Activated CD4-positive, CD25-positive, alpha-beta regulatory T cell (primary cell): ENCODE data around the gene DNAL4.

Source experiments
- DNase-seq, 4 experiments: peaks; one replicate each; lab custom pipeline; 2025; lab: John Stamatoyannopoulos, UW

The DNAL4 gene

DNA sequence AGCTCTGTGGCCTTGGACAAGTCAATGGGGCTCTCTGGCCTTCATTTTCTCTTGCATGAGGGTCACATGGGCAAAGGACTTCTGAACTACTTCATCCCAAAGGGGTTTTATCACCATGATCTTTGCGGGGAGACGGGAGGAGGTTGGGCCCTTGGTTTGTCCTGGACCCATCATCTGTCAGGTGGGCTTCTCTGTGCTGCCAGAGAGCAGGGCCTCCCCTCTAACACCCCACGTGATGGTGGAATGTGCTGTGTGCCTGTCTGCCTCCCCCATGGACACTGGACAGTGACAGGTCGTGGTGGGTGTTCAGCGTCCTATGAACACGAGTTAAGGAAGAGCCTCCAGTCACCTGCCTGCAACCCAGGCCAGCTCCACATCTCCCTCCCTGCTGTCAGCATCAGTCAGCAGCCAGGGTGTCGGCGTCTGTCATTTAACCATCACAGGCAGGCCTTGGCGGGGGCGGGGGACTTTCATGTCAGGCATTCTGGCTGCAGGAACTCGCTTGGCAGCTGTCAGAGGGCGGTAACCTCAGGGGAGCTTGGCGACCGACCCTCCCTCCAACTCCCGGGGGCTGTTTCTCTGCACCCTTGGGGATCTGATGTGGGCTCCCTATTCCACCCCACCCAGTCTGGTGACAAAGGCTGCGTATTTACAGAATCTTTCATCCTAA, 35.5 kb downstream of the DNAL4 start:
- peak in 3 of 4 experiments; percentile 17 to 41 (median 17) for DNase-seq

DNA sequence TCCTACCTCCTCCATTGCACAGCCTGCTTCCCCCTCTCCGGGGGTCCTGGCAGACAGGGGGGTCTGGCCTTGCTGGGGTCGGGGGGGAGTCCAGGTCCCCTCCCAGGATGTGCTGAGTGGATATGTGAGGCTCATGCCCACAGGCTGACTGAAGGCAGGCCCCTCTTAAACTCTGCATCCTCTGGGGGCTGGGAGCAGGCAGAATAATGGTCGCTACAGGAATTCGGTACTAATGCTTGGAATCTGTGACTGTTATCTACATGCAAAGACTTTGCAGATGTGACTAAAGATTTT, 36.5 kb downstream of the DNAL4 start:
- no peak for DNase-seq

DNA sequence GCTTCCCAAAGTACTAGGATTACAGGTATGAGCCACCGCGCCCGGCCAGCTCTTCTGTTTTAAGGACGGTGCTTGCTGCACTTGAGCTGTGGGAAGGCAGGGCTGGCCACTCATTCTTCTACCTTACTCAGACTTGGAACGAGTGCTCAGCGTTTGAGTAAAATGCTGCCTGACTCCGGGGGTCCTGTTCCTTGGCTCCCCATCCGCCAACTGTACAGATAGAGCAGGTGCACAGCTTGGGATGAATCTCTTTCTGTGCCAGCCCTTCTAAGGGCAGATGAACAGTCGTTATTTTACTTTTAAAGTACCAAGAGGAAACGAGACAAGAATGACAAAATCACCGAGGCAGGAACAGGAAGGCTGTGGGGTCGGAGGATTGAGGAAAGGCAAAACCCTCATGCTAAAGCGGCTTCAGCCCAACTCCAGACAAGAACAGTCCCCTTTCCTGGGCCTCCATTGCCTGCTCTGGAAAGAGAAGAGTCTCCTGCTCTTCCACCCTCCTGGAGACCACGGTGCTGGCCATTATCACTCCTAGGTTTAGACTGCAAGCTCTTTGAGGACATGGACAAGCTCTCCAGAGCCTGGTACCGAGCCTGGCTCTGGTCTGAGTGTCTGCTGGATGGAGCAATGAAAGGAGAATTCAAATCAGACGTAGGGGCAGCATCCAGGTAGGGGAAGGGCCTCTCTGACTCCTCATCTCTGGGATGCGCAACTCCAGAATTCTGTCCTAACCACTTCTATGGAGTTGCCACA, 37.1 kb downstream of the DNAL4 start:
- no peak for DNase-seq

DNA sequence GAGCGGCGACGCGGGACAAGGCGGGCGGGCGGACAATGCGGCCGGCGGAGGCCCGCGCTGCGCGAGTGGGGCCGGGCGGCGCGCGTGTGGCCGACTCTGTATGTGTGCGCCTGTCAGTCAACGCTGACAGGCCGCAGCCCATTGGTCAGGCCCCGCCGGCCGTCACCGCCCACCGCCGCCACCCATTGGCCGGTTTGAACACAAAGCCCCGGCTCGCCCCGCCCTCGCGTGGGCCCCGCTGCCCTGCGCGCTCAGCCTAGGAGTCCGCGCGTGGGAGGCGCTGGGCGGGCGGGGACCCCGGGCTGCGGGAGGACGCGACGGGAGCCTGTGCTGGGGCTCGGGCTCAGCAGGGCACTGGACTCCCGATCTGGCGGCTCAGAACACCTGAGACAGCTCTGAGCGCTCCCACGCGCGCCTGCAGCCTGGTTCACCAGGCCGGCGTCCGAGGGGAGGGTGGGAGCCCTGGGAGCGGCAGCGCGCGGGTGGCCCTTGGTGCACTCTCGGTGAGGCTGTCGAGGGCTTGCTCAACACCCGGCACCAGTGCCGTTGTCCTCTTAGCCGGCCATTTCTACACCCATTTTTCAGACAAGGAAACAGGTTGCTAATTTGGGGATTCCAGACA, 37.9 kb downstream of the DNAL4 start, which contains the start of gene SUN2:
SUN2 (minus strand) TSS at position 88 of the 622 bp plus-strand sequence. CDS start 3,370 bp downstream, outside the sequence.
- peak; percentile 87 to 91 (median 88) for DNase-seq

DNA sequence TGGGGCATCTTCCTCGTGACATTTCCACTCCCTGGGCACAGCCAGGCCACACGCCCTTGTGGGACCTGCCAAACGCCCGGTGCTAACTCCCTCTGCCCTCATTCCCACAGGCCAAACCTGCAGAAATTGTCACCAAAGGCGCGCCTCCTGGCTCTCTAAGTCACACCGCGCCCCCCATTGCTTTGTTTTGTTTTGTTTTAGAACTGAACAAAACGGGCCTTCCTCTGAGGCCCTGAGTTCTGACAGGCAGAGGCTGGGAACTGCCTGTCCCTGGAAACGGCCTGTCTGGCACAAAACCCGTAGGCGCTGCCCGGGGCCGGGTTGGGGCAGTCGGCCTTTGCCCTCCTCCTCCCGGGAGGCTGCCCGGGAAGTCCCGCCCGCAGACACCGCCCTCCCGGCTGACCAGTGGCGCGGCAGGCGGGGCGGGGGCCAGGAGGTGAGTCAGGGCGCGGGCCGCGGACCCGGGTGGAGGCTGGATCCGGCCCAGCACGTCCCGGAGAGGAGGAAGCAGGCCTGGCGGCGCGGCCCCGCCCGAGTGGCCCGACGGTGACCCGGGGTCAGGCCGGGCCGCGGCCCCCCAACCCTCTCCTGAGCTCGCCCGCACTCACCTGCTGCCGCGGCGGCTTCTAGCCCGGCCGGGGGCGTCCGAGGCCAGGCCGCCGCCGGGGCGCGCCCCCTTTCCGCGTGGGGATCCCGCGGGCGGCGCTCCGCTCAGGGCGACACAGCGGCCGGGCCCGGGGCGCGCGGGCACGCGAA, 38.6 kb downstream of the DNAL4 start:
- peak in 3 of 4 experiments; percentile 19 to 47 (median 37) for DNase-seq

DNA sequence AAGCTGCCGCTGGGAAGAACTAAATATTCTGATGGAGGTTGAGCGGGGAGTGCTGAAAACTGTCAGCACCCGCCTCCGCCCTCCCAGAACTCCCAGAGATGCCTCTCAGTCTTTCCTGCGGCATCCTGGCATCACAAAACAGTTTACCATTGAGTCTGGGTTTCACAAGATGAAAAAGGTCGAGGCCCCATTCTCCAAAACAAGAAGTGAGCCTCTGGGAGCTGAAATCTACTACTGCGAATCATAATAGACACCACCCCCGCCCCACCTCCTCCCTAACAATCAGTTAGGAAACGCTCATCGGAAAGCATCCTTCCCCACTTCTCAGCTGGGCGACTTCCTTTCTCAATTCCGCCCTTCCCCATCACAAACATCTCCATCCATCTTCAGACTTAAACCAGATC, 39.2 kb downstream of the DNAL4 start:
- no peak for DNase-seq

DNA sequence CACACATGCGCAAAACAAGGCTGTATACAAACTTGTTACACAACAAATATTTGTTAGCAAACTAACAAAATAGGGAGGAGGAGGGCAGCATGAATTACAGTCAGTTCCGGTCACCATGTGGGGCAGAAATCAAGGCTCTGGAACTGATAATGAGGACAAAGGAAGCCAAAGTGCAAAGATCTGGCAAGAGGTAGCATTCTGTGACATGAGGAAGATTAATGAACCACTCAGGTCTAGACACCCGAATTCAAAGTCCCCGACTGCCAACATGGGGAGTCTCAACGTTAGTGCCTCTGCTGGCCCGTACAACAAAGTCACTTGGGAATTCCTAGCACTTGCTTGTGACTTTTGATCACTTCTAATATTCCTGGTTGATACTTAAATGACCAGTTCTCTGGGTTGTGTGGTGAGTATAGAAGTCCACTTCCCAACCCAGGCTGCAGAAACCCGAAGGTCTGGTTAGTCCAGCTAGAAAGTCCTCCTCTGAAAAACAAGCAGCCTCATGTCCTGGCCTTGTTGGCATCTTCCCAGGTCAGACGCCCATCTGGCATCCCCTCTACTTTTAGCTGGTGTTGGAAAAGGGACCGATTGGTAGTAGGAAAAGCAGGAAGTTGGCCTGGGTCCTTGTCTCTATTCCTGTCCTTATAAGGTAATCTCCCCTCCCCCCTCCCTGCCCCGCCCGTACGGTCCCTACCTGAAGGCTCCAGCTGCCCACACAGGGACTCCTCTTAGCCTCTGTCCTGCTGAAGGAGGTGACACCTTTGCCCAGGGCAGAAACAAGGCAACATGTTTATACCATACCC, 39.8 kb downstream of the DNAL4 start:
- no peak for DNase-seq

DNA sequence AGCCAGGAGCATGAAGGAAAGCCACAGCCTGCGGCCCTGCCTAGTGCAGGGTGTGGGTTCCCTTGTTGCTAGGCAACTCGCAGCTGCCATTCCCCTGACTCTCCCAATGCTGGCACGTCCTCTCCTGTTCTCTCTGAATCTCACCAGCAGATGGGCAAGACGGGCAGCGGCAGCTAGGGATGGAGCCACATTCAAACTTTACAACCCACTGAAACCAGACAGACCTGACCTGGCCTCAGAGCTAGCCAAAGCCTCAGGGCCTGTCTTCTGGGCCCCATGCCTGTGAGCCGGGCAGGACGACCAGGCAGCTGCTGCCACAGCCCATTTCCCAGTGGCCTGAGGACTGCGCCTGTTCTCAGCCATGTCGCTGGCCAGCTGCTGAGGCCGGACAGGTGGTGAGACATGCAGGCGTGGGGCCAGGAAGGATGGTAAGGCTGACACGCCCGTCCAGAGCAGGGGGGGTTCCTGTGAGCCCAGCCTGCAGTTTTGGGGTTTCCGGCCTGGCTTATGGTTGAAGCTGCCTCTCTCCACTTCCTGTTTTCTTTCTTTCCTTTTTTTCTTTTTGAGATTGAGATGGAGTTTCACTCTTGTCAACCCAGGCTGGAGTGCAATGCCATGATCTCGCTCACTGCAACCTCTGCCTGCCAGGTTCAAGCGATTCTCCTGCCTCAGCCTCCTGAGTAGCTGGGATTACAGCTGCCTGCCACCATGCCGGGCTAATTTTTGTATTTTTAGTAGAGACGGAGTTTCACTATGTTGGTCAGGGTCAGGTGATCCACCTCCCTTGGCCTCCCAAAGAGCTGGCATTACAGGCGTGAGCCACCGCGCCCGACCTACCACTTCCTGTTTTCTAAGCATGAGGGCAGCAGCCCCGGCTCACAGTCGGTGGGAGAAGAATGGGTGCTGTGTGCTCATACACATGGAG, 42.3 kb downstream of the DNAL4 start:
- peak; percentile 21 to 74 (median 46) for DNase-seq

DNA sequence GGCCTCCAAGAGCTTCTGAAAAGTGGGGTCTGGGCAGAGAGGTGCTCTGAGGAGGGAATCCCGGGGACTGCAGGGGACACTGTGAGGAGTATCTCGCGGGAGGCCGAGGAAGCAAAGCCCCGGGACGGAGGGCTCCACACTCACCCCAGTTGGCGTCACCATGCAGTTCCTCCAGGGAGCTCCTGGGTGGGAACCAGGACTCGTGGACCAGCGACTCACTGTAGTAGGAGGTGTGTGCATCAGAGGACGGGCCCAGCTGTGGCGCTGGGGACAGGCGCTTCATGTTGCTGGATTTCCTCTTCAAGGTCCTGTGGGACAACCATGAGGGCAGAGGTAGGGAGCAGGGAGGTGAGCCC, 42.9 kb downstream of the DNAL4 start:
- no peak for DNase-seq

DNA sequence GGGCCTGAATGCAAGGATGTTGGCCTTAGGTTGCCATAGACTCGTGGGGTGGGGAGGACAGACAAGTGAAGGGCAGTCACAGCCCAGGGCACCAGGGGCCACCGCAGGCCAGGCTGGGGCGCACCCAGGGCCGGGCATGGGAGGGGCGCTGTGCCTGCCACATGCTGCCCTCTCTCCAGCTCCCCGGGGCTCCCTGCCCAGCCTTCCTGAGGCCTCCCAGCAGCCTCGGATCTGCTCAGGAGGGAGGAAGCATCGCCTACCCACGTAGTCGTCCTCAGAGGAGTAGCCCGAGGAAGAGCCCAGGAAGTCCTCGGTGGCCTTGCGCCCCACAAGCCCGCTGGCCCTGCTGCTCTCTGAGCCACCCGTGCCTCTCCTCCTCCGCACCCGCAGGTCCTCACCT, 43.3 kb downstream of the DNAL4 start:
- no peak for DNase-seq

DNA sequence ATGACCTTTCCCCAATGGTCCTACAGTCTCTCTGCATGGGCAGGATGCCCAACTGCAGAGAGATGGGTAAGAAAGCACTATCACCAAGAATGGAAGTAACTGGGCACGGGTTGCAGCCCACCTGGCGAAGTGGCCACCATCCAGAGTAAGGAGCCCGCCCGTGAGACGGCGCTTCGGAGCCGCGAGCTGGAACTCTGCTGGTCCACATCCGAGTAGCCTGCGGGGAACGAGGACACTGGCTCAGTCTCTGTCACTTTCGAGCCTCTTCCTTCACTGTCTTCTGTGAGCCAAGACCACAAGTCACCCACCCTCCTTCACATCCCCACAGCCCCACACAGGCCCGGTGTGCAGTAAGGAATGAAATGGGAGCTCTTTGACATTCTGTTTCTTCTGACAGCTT, 43.8 kb downstream of the DNAL4 start:
- DNase-seq: no peak

DNA sequence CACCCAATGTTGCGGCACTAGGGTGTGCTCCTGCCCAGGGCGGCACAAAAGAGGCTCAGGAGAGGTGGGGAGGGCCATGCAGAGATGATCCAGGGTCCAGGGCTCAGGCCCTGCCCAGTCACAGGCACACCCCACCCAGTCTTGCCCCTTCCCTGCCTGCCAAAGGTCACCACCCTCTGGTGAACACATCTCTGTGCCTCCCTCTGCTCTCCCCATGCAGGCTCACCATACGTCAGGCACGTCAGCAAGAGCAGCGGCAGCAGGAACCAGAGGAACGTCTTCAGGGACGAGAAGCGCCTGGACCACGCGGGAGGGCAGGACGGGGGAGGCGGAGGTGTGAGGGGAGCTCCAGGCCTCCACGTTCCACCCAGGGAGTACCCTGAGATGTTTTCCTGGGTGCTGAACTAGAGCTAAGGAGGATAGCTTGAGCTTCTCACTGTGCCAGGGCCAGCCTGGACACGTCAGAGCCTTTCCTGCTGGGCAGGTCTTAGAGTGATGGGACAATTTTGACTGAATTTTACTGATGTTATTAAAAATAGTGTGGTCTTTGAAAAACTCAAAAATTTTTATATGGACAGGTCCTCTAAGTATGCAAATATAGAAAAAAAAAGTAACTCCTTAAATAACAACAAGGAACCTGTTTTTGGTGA, 45.3 kb downstream of the DNAL4 start:
- DNase-seq: no peak

DNA sequence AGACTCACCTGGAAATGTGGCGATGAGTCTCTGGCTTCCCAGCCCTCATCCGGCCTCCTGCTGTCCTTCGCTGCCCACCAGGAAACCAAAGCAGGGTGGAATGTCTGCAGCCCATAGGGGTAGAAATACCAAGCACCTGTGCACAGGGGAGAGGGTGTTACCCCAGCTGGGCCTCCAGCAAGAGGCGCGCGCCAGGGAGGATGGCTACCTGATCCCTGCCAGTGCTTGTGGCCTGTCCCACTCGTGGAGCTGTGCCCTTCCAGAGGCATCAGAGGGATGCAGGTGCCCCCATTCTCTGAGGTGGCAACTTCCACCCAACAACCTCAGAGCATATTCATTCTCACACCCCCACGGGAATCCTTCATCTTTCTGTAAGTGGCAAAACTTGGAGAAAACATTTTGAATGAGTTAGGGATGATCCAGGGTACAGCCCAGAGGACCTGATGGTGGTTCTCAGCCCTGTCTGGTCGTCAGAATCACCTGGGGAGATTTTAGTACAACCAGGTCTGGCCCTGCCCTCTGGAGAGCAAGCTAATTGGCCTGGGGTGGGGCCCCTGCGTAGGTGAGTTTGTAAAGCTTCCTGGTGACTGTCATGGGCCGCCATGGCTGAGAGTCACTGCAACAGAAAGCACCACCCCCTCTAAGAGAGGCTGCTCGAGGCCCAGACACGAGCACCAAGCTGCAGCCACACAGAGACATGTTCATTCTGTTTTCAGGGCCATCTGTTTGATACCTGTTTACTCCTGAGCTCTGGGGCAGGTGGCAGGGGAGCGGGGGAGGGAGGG, 48.1 kb downstream of the DNAL4 start:
- DNase-seq: no peak

DNA sequence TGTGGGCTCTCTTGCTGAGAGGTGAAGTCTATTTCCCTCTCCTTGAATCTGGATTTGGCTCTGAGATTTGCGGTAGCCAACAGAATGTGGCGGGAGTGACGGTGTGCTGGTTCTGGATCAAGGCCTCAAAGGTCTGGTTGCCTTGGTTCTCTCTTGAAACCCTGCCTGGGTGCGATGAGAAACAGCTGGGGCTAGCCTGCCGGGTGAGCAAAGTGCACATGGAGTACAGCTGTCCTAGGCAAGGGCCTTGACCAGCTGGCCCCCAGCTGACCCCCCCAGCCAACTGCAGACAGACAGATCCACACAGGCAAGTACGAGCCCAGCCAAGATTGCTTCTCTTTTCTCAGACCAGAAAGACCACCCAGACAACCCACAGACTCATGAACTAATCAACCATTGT, 49.0 kb downstream of the DNAL4 start:
- no peak for DNase-seq

DNA sequence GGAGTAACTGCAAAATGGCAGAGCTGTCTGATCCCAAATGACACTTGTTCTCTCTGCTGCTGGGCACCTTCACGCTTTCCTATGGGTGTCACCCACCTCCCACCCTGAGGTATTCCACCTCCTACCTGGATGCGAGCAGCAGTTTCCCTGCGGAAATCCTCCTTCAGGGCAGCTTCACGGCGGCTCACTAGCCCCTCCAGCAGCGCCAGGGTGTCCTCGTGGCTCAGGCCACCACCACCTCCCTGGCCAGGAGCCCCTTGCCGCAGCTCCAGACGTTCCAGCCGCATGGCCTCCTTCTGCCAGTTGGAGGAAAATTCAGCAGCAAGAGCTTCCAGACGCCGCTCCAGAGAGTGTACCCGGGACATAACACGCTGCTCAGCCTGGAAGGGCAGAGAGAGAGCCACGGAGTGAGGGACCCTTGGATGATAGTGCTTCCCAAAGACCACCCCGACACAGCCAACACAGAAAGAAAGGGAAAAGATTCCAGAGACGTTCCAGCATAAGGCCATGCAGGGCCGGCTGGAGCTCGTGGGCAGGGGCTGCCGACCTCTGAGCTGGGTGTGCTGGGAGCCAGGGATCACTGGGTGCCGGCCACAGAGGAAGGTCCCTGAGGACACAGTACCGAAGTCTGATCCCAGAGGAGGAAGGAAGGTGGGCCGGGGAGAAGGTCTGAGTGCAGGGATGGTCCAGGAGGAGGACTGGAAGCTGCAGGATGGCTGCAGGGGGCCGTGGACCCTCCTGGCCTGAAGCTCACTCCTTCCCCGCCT, 51.6 kb downstream of the DNAL4 start:
- DNase-seq: no peak

DNA sequence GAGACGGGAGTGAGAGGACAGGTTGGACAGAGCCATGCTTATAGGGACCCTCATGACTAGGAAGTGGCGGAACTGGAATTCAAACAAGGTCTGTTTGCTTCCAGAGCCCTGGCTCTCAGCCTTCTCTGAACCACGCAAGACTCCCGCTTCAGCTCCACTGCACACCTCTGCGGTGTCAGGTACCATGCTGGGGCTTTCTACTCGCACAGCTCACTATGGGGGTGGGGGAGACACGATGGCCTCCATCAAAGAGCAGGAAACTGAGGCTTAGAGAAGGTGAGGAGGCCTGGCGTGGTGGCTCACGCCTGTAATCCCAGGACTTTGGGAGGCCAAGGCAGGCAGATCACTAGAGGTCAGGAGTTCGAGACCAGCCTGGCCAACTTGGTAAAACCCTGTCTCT, 52.4 kb downstream of the DNAL4 start:
- DNase-seq: no peak

DNA sequence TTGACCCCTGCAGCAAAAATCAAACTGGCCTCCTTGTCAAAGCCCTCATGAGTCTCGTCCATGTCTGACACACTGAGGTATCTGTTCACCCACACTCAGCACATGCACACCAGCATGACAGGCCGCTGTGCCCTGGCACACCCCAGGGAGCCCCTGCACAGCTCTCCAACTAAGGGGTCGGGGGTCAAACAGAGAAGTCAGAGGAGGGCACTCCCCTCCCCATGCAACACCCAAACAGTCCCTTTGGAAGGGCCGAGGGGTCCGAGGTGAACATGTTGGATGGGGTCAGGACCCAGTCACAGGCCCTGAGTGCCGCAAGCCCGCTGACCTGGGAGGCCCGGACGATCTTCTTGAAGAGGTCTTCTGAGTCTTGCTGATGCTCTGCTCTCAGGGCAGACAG, 52.8 kb downstream of the DNAL4 start:
- no peak for DNase-seq

DNA sequence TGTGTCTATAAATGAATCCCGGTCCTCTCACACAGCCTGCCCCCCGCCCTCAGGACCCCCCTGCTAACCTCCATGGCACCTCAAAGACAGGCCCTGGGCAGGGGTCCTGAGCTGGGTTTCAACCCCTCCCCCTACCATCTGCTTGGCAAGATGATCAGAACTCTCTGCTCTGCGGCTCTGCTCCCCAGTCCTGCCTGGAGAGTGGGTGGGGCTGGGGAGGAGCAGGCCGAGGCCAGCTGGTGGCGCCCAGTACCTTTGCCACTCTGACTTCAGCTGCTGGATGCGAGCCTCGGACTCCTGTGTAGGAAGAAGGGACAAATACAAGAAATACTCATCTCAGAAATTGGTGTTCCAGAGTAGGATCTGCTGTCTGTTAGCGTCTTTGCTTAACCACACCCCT, 53.2 kb downstream of the DNAL4 start:
- DNase-seq: no peak
